NCI-H2029 (cell line): ENCODE data around the gene SYNDIG1.

ENCODE experiments used
- DNase-seq: peaks from one replicate; lab custom pipeline; 2025; lab: John Stamatoyannopoulos, UW

Gene SYNDIG1

DNA sequence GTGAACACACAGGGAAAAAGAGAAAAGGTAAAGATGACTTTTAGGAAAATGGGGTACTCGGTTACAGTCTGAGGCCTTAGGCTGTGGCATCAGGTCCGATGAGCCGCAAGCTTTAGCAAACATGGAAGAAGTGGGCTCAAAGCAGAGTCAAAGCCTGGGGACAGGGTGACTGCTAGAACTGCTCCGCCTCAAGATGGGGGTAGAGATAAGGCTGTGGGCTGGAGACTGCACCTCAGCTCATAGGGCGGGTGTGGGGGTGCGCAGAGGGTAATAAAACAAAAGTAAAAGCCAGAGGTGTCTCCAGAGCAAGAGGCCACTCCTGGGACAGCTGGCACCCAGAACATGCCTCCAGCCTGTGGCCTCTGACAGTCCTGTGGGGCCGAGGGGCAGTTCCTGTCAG, 21.3 kb upstream of the SYNDIG1 start:
- DNase-seq = no peak

- no peak for DNase-seq
Observed at GRCh38 chr20:24449026-24449720, 20.3 kb upstream of the SYNDIG1 start.

- DNase-seq = no peak
Observed at GRCh38 chr20:24450177-24450576, 19.3 kb upstream of the SYNDIG1 start.

GRCh38 chr20:24450624-24451376, 18.6 kb upstream of the SYNDIG1 start:
- DNase-seq = no peak

DNA sequence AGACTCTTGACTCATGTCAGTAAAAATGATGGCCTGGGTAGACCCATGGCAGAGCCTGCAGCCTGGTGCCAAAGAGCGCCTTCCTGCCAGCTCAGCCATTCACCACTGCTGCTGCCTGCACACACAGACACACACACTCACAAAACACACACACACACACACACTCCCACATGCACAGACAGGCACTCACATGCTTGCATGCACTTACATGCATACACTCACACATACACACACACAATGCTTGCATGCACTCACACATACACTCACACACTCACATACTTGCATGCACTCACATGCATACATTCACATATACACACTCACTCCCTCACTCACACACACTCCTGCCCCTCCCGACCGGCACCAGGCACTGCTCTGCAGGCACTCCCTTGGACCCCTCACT, 18.0 kb upstream of the SYNDIG1 start:
- no peak for DNase-seq

DNA sequence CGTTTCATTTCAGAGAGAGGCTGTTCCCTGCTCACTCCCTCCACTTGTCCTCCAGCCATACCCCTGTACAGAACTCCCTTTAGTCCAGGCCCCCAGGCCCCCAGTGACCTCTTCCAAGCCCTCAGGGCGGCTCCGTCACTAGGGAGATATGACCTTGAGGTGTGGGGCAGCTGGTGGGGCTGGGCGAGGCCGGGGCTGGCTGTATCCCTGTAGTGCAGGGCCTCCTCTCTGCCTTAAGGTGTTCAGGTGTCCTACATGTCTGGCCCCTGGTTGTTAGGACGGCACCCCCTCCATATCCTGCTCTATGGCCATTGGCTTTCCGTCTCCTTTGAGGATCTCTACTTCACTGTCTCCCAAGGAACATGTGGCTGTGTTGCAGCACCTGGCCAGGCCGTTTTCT, 17.4 kb upstream of the SYNDIG1 start:
- no peak for DNase-seq

- DNase-seq = no peak
Observed at GRCh38 chr20:24452498-24453127, 16.8 kb upstream of the SYNDIG1 start.

GRCh38 chr20:24453869-24454268, 15.6 kb upstream of the SYNDIG1 start:
- no peak for DNase-seq

GRCh38 chr20:24455081-24455480, 14.3 kb upstream of the SYNDIG1 start:
- DNase-seq = no peak

DNA sequence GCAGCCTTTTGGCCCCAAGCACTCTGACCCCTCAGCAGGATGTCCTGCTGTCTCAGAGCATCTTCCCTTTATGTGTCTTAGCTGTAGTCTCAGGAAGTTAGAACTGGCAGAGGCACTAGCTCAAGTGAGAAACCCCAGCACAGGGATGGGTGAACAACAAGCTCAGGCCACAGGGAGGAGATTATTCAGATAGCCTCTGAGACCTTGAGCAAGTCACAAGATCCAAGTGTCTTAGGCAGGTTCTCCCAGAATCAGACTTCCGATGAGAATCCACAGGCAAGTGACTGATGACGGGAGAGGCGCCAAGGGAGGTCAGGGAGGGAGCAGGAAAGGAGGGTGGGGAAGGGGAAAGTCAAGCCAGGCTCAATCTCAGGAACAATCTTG, 13.0 kb upstream of the SYNDIG1 start:
- no peak for DNase-seq

- no peak for DNase-seq
Observed at GRCh38 chr20:24458436-24458835, 11.0 kb upstream of the SYNDIG1 start.

DNA sequence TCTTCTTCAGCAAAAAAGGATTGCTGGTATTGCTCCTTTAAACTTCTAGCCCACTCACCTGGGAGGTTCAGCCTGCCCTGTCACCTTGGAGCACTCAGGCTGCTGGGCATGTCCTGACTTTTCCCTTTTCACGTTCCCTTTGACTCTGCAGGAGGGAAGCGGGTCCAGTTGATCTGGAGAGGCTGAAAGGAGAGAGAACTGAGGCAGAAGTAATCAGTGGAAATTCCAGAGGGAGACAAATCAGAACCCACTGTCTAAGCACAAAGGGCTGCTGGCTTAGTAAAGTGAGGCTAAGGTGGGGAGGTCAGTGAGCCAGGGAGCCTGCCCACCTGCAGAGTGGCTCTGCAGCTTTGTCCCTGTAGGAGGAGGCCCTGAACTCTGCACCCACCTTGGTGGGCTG, 9.7 kb upstream of the SYNDIG1 start:
- DNase-seq = no peak

GRCh38 chr20:24460712-24461111, 8.7 kb upstream of the SYNDIG1 start:
- DNase-seq = no peak

- DNase-seq = no peak
Observed at GRCh38 chr20:24461848-24462247, 7.6 kb upstream of the SYNDIG1 start.

DNA sequence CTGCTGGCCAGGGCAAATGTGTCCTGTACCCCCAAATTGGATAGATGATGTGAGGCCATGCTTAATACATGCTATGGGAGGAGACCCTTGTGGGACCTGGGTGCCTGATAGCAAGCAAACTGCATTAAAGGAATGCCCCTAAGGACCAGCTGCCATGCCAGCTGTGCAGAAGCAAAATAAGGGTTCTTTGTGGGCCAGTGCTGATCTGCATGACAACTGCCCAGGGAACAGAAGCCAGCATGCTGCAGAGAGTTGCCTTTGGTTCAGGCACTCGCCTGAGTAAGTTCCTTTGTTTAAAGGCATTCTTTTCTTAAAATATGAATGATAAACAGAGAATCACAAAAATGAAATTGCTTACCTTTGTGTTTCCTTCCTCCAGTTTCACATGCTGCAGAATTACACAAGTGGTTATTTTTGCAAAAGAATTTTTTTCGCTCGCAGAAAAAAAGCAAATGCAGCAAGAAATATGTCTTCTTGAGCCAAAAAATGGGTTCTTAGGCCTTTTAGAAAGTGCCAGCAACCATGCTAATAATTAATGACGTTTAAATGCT, 6.9 kb upstream of the SYNDIG1 start:
- DNase-seq = no peak

DNA sequence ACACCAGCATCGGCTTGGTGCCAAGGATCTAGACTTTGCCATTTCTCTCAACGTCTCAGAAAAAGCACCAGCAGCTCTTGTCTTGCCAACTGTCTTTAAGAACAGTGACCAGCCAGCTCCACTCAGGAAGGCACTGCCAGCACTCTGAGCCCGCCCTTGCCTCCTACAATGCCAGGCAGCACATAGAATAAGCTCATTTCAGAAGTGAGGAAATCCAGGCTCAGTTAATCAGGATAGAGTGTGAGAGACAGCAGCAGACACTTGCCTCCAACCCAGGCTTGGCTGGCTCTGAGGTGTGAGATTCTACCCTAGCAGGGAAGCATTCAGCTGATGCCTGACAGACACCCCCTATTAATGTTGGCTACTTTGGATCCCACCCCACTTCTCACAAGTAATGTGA, 4.3 kb upstream of the SYNDIG1 start:
- DNase-seq = no peak

DNA sequence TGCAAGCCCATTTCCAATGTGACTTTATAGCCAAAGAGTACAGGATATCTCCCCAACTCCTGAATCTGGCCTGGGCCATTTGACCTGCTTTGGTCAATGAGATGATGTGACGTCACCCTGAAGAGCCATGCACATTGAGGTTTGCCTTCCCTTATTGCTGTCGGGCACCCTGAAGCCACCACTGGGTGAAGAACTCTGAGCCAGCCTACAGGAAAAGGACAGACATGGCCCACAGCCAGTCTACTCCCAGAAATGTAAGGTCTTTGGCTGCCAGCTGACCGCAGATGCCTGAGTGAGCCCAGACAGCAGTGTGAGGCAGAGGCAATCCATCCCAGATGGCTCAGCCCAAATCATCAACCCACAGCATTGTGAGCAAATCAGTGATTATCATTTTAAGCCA, 3.7 kb upstream of the SYNDIG1 start:
- DNase-seq = no peak

DNA sequence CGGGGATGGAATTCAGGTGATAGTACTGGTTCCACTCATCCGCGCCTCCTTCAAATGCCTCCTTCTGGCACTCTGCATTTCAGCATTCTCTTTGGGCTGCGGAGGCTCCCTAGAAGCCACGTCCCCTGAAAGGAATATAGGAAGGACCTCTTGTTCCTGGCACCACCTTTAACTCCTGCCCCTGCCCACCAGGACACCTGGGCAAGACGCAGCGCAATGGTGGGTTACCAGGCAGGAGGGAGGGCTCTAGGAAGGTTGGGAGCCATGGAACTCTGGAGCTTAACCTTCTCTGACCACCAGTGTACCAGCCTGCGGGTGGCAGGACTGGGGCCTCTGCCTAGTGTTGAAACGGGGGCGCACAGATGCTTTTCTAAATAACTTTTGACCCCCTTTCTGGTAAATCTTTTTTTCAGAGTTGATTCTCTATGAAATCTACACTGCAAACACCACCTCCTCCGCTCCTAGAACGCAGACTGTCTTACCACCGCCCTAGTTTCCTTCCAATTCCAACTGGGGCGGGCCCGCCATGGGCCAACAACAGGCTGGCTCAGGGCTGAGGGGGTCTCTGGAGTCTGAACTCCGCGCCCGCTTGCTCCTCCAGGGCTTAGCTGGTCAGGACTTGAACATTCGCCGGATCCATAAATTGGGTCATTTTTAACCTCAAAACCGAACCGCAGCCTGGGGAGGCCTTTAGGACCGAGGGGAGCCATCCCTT, 871 bp upstream of the SYNDIG1 start:
- no peak for DNase-seq

GRCh38 chr20:24469894-24470745, 691 bp downstream of the SYNDIG1 start:
- no peak for DNase-seq

DNA sequence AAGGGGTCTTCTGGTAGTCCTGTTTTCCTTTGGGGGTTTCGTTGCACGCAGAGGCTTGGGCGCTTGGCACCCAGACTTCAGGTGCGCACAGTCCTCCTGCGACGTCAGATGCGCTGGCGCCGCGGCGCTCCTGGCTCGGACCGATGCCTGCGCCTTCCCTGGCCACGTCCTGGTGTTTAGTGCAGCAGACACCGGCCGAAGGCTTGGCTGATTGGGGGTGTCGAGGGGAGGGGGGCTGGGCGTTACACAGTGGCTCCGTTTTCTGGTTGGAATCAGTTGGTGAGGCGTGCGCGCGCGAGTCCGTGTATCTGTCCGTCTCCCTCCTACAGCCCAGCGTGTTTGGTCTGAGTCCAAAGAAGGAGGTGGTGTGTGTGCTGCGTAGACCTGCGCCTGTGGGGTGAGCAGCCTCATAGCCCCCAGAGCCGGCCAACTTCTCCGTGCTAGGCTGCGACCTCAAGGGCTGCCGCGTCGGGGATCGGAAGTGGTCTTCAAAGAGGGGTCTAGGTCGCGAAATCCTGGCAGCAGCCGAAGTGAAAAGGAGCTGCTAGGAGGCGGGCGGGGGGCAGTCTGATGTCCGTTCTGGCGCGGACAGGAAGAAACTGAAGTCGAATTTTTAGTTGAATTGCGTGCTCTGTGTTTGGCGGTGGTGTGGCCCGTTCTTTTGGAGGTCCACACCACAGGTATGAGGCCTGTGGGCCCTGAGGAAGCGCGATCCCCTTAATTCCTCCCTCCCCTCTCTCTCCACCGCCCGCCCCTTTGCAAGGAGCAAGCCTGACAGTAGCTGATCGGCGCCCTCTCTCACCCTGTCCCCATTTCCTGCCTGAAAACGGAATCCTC, 1.5 kb downstream of the SYNDIG1 start:
- no peak for DNase-seq

DNA sequence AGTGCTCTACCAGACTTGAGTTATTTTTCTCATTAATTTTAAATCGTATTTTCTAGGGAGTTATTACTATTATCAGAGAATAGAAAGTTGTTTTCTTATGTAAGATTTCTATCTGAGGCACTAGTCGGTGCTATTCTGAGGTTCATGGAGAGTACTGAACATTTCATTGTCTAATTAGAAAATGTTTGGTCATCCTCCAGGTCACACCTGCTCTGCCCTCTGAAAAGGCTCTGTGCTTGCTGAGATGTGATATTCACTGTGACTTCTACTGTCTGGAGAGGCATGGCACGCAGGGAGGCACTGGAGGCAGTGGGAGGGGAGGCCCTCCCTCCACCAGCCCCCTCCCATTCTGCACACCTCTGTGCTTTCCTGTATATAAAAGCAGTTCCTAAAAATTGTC, 3.0 kb downstream of the SYNDIG1 start:
- DNase-seq = no peak
